C4-2B (cell line): Measurements from ENCODE around the gene TMEM244.

Experiments used
- CTCF ChIP-seq: fragments of 450-650 bp; conservative IDR thresholded peaks from 2 replicates; pipeline ENCODE4 v1.5.1; 2017; ENCODE audit warnings: mild to moderate bottlenecking
- ZFX ChIP-seq: fragments of 450-650 bp; IDR thresholded peaks from 2 replicates; pipeline ENCODE4 v1.6.1; 2017

GRCh38 chr6:129895692-129896091, 34.6 kb upstream of the TMEM244 start:
- no peak for TF ChIP-seq CTCF
- no peak for TF ChIP-seq ZFX
